Activated CD4-positive, alpha-beta T cell treated with anti-CD3 and anti-CD28 coated beads, Interleukin-2, amount 10 ng/mL, durations not matched to agents 7 days and 5 days (primary cell): ENCODE measurements around the gene CINP. TPM values are rescaled to one million over a fixed set of nuclear protein-coding genes. Genes with fewer than 3 reads are reported as not detected.
"Not testable (repeated sequence)": the region's sequence is repeated elsewhere in the genome, so short reads cannot be mapped to it uniquely, and the experiment has no call there.

Experiments used
- CTCF ChIA-PET: fragments of 350-600 bp; sonication (Branson Sonifier 250); formaldehyde crosslinking; loops from one replicate; lab custom pipeline; 2021; ENCODE audit warnings: antibody characterized with exemption; lab: Charles Lee
- POLR2A ChIA-PET: fragments of 350-600 bp; sonication (Branson Sonifier 250); formaldehyde crosslinking; loops from one replicate; lab custom pipeline; 2021; ENCODE audit warnings: antibody characterized with exemption; lab: Charles Lee
- DNase-seq: peaks from one replicate; pipeline ENCODE4 v3.0.0-alpha.2; 2020
- H3K27ac Mint-ChIP-seq: one replicate; pipeline ENCODE4 v1.8.0; 2021; ENCODE audit warnings: mild to moderate bottlenecking, moderate library complexity, mixed read lengths
- H3K27me3 Mint-ChIP-seq: one replicate; pipeline ENCODE4 v1.8.0; 2021; ENCODE audit warnings: mixed read lengths
- H3K36me3 Mint-ChIP-seq: one replicate; pipeline ENCODE4 v1.8.0; 2021; ENCODE audit warnings: low read depth, mixed read lengths
- H3K4me1 Mint-ChIP-seq: one replicate; pipeline ENCODE4 v1.8.0; 2021; ENCODE audit warnings: mixed read lengths
- H3K4me3 Mint-ChIP-seq: one replicate; pipeline ENCODE4 v1.8.0; 2021; ENCODE audit warnings: mild to moderate bottlenecking, moderate library complexity, mixed read lengths
- H3K9me3 Mint-ChIP-seq: one replicate; pipeline ENCODE4 v1.8.0; 2021; ENCODE audit warnings: mixed read lengths
- total RNA-seq, 2 experiments: library from RNA; stranded (reverse); gene quantifications; one replicate each; pipeline ENCODE4 v1.2.3, GENCODE V29; 2021

Gene CINP
- total RNA-seq, 2 experiments from 2014 or later, result 26.8 to 33.7 TPM

GRCh38 chr14:102330806-102331205 is 31.9 kb downstream of the CINP start:
- POLR2A ChIA-PET, result no interaction called here
- Mint-ChIP-seq H3K27ac (no peak overlapping the region), H3K27me3 (no peaks in the 10 kb centered on the region), H3K36me3 (peaks cover 2% of the 10 kb centered on the region), H3K9me3 (no peaks in the 10 kb centered on the region), H3K4me3 (no peak overlapping the region), H3K4me1 (peaks cover 10% of the 10 kb centered on the region)
- CTCF ChIA-PET, result interaction anchor here (0.8 kb wide), 1 partner anchor 14 kb away, joined by 3 read pairs; no protein-coding TSS in a partner anchor
- DNase-seq, result no peak

GRCh38 chr14:102329381-102329780 is 33.3 kb downstream of the CINP start:
- H3K36me3 Mint-ChIP-seq, H3K27me3 Mint-ChIP-seq, DNase-seq, H3K27ac Mint-ChIP-seq, H3K4me1 Mint-ChIP-seq, H3K9me3 Mint-ChIP-seq, H3K4me3 Mint-ChIP-seq: not testable (repeated sequence)
- ChIA-PET CTCF (interaction anchor here (0.7 to 1.9 kb wide), 2 partner anchors 15 to 291 kb away, joined by 3 to 5 read pairs; no protein-coding TSS in a partner anchor), POLR2A (interaction anchor here (0.8 kb wide), 1 partner anchor 10 kb away, joined by 3 read pairs; the partner anchor contains the start of gene ZNF839)

- DNase-seq, result no peak
- CTCF ChIA-PET, result interaction anchor here (1.0 to 1.7 kb wide), 2 partner anchors 9 to 13 kb away, joined by 3 read pairs; no protein-coding TSS in a partner anchor
- H3K27me3 Mint-ChIP-seq, result no peaks in the 10 kb centered on the region
- no peaks in the 10 kb centered on the region for H3K9me3 Mint-ChIP-seq
- peaks cover 2% of the 10 kb centered on the region for H3K36me3 Mint-ChIP-seq
- POLR2A ChIA-PET, result no interaction called here
- no peak overlapping the region for H3K4me3 Mint-ChIP-seq
- peaks cover 9% of the 10 kb centered on the region for H3K4me1 Mint-ChIP-seq
- no peak overlapping the region for H3K27ac Mint-ChIP-seq
These were observed 36.1 kb downstream of the CINP start for GRCh38 chr14:102326583-102326982.

- no peak for DNase-seq
- H3K4me1 Mint-ChIP-seq, result peaks cover 15% of the 10 kb centered on the region
- H3K4me3 Mint-ChIP-seq, result no peak overlapping the region
- ChIA-PET CTCF (interaction anchor here (1.0 to 1.7 kb wide), 2 partner anchors 8 to 12 kb away, joined by 3 read pairs; no protein-coding TSS in a partner anchor), POLR2A (no interaction called here)
- peaks cover 2% of the 10 kb centered on the region for H3K36me3 Mint-ChIP-seq
- H3K9me3 Mint-ChIP-seq, result no peaks in the 10 kb centered on the region
- no peak overlapping the region for H3K27ac Mint-ChIP-seq
- H3K27me3 Mint-ChIP-seq, result no peaks in the 10 kb centered on the region
These were observed 36.8 kb downstream of the CINP start for GRCh38 chr14:102325791-102326345.

- DNase-seq, result no peak
- Mint-ChIP-seq H3K9me3 (no peaks in the 10 kb centered on the region), H3K4me3 (no peak overlapping the region), H3K27ac (no peak overlapping the region), H3K36me3 (peaks cover 2% of the 10 kb centered on the region), H3K4me1 (peaks cover 36% of the 10 kb centered on the region), H3K27me3 (no peaks in the 10 kb centered on the region)
- POLR2A ChIA-PET, result no interaction called here
- CTCF ChIA-PET, result interaction anchor here (0.5 to 1.4 kb wide), 2 partner anchors 14 to 141 kb away, joined by 3 read pairs; no protein-coding TSS in a partner anchor
These were observed 39.6 kb downstream of the CINP start for GRCh38 chr14:102323102-102323501.

GRCh38 chr14:102321456-102322422 is 41.0 kb downstream of the CINP start:
- H3K36me3 Mint-ChIP-seq, result peaks cover 2% of the 10 kb centered on the region

GRCh38 chr14:102320671-102321455 is 41.8 kb downstream of the CINP start:
- ChIA-PET CTCF (interaction anchor here (0.6 to 1.8 kb wide), 3 partner anchors 12 to 249 kb away, joined by 3 to 6 read pairs (median 5); no protein-coding TSS in a partner anchor), POLR2A (no interaction called here)
- Mint-ChIP-seq H3K36me3 (peaks cover 2% of the 10 kb centered on the region), H3K27ac (peak overlapping the region; percentile 97), H3K27me3 (no peaks in the 10 kb centered on the region), H3K9me3 (no peaks in the 10 kb centered on the region), H3K4me1 (peaks cover 57% of the 10 kb centered on the region), H3K4me3 (peak overlapping the region; percentile 85)
- DNase-seq, result no peak

More at GRCh38 chr14:102321456-102322422, 41.0 kb downstream of the CINP start:
- Mint-ChIP-seq H3K27ac (no peak overlapping the region), H3K27me3 (no peaks in the 10 kb centered on the region), H3K9me3 (no peaks in the 10 kb centered on the region), H3K4me1 (peaks cover 49% of the 10 kb centered on the region), H3K4me3 (peak overlapping the region; percentile 85)
- no peak for DNase-seq
- CTCF ChIA-PET, result interaction anchor here (1.4 to 1.8 kb wide), 2 partner anchors 11 to 13 kb away, joined by 3 to 6 read pairs; no protein-coding TSS in a partner anchor
- POLR2A ChIA-PET, result no interaction called here

- ChIA-PET POLR2A (interaction anchor here (1.1 kb wide), 1 partner anchor 9 kb away, joined by 3 read pairs; no protein-coding TSS in a partner anchor), CTCF (interaction anchor here (0.8 to 2.5 kb wide), 2 partner anchors 13 to 15 kb away, joined by 3 to 8 read pairs; no protein-coding TSS in a partner anchor)
- Mint-ChIP-seq H3K4me3 (peak overlapping the region; percentile 85), H3K27ac (peak overlapping the region; percentile 97), H3K4me1 (peaks cover 61% of the 10 kb centered on the region), H3K36me3 (peaks cover 2% of the 10 kb centered on the region), H3K9me3 (no peaks in the 10 kb centered on the region), H3K27me3 (no peaks in the 10 kb centered on the region)
- peak; percentile 38 for DNase-seq
These were observed 42.5 kb downstream of the CINP start for GRCh38 chr14:102320033-102320660.

- H3K9me3 Mint-ChIP-seq, result no peaks in the 10 kb centered on the region
- ChIA-PET POLR2A (interaction anchor here (1.1 kb wide), 1 partner anchor 10 kb away, joined by 3 read pairs; no protein-coding TSS in a partner anchor), CTCF (interaction anchor here (0.7 to 2.5 kb wide), 4 partner anchors 14 to 23 kb away, joined by 3 to 8 read pairs (median 4); no protein-coding TSS in a partner anchor)
- peak; percentile 94 for DNase-seq
- peaks cover 2% of the 10 kb centered on the region for H3K36me3 Mint-ChIP-seq
- H3K27me3 Mint-ChIP-seq, result no peaks in the 10 kb centered on the region
- H3K4me3 Mint-ChIP-seq, result peak within 1 kb of the TSS; percentile 85
- peaks cover 67% of the 10 kb centered on the region for H3K4me1 Mint-ChIP-seq
- peak within 1 kb of the TSS; percentile 97 for H3K27ac Mint-ChIP-seq
These were observed 43.2 kb downstream of the CINP start, which contains the start of gene ZNF839 for GRCh38 chr14:102319351-102320032. Gene ZNF839, plus strand, starts transcription at chr14:102319746. Its CDS starts 20 bp downstream, at chr14:102319766.

- CTCF ChIA-PET, result interaction anchor here (0.7 to 2.5 kb wide), 3 partner anchors 14 to 24 kb away, joined by 3 to 8 read pairs (median 6); no protein-coding TSS in a partner anchor
- Mint-ChIP-seq H3K27ac (peak overlapping the region; percentile 91), H3K9me3 (no peaks in the 10 kb centered on the region), H3K27me3 (no peaks in the 10 kb centered on the region), H3K4me1 (peaks cover 74% of the 10 kb centered on the region), H3K4me3 (peak overlapping the region; percentile 84), H3K36me3 (peaks cover 2% of the 10 kb centered on the region)
- POLR2A ChIA-PET, result interaction anchor here (1.1 kb wide), 1 partner anchor 10 kb away, joined by 3 read pairs; no protein-coding TSS in a partner anchor
- DNase-seq, result no peak
These were observed 43.9 kb downstream of the CINP start for GRCh38 chr14:102318781-102319276.
